Non-pigmented ciliary epithelial cell (primary cell): ENCODE measurements around the gene SLC39A10.
"Not testable (repeated sequence)": the region's sequence is repeated elsewhere in the genome, so short reads cannot be mapped to it uniquely, and the experiment has no call there.

Experiments
- DNase-seq: peaks from one replicate; pipeline ENCODE4 v3.0.0-alpha.2; 2010; ENCODE audit warnings: low read depth

Gene SLC39A10, protein sequence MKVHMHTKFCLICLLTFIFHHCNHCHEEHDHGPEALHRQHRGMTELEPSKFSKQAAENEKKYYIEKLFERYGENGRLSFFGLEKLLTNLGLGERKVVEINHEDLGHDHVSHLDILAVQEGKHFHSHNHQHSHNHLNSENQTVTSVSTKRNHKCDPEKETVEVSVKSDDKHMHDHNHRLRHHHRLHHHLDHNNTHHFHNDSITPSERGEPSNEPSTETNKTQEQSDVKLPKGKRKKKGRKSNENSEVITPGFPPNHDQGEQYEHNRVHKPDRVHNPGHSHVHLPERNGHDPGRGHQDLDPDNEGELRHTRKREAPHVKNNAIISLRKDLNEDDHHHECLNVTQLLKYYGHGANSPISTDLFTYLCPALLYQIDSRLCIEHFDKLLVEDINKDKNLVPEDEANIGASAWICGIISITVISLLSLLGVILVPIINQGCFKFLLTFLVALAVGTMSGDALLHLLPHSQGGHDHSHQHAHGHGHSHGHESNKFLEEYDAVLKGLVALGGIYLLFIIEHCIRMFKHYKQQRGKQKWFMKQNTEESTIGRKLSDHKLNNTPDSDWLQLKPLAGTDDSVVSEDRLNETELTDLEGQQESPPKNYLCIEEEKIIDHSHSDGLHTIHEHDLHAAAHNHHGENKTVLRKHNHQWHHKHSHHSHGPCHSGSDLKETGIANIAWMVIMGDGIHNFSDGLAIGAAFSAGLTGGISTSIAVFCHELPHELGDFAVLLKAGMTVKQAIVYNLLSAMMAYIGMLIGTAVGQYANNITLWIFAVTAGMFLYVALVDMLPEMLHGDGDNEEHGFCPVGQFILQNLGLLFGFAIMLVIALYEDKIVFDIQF

DNA sequence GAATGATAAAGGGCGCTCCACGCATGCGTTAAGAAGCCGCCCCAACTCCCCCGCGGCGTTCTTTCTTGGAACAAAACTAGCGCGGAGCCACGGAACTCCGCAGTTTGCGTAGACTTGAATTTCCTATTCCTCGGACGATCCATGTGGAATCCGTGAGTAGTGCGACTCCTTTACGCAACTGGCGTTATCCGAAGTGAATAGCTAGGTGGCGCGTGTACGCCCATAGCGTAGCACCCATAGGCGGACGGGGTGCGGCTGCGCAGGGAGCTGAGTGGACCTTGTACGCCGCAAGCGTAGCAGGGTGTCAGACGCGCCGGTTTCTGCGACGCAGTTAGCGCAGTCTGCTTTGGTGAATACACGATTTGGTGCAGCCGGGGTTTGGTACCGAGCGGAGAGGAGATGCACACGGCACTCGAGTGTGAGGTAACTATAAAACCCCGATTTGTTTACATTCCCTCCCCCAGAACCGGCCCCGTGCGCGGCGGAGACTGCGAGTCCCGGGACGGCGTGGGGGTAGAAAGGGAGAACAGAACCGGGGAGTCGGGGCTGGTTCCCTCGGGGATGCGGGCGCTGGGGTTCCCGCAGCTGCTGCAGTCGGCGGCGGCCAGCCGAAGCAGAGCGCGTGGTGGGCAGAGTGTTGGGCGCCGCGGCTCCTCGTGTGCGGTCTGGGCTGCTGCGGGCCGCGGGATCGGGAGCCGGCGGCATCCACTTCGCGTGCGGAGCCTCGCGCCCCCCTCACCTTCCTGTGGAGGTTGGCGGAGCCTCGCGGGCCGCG lies at the start of gene SLC39A10:
TSS of gene SLC39A10 (plus strand) at position 368 of the 775 bp plus-strand sequence. CDS start 22,817 bp downstream, outside the sequence.
- peak; percentile 79 for DNase-seq

DNA sequence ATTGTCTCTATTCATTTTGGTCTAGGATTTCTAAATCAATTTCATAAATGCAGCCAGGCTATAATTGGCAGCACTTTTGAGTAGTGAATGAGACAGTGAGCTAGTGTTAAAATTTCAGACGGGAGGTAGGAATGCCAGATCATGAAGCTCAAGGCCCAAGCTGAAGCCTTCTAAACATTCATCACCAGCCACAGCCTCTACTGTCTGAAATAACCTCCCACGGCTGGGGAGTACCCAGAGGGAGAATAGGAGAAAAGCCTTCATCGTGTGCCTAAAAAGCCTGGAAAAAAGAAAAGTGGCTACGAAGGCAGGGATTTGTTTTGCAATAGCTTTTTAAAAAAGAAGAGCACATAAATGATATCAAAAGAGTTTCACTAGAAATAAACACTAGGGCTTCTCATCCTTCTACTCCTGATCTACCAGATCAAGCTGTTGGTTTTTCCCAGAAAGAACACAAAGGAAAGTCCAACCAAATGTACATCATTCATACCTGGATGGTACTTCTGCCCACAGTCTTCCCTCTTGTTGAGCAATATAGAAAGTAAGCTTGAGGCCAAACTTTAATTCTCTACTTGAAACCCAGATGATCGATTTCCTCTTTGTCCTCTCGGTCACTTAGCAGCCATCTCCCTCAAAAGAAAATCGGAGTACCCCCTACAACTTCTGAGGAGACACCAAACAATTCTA lies 48.1 kb upstream of the SLC39A10 start:
- DNase-seq, result no peak

DNA sequence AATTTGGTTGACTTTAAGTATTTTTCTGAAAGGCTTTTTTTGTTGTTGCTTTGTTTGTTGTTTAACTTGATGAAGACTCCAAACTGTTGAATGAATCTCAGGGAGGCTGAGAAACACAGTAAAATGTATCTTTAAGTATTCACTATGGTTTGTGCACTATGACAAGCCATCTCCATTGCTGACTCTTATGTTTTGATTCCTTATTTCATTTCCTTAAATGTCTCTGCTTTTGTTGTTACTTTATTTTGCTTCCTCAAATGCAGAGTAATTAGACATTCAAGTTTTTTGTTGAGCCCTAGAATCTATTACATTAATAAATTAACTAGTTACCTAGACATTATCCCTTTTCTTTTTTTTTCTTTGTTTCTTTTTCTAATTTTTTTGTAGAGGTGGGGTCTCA lies 46.3 kb upstream of the SLC39A10 start:
- DNase-seq, result no peak

DNA sequence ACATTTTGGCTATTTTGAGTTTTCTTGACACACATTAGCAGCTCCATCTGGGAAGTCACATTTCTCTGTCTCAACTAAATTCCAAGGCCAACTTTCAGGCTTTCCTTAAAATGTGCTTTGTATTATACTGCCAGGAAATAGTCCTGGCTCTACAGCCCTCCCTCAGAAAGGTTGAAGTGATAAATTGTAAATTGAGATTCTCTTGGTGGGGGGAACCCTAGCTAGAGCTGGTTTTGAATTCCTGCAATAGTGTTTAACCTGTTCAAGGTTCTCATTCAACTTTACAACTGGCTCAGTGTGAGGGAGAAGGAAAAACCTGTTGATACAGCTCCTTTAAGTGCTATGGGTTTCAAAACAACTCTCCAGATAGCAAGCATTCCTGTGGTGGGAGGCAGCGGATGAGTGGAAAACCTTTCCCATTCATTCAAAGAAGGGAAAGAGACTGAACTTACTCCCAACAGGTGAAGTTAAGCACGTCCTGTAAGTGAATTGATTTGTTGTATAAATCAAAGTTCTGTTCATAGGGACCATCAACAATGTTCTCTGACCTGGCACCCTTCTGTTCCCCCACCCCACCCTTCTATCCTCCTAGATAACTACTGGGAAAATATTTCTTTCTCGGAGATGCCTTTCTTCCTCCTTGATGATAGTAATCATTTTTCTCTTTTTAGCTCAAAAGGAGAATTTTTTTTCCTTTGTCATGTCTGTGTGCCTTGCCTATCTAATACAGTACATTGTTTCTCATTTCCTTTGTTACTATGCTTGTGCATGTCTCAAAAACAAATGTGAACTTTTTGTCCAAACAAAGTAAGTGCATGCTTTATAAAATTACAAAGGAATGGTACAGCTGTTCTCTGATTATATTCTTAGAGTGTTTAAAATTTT lies 44.2 kb upstream of the SLC39A10 start:
- peak; percentile 72 for DNase-seq

DNA sequence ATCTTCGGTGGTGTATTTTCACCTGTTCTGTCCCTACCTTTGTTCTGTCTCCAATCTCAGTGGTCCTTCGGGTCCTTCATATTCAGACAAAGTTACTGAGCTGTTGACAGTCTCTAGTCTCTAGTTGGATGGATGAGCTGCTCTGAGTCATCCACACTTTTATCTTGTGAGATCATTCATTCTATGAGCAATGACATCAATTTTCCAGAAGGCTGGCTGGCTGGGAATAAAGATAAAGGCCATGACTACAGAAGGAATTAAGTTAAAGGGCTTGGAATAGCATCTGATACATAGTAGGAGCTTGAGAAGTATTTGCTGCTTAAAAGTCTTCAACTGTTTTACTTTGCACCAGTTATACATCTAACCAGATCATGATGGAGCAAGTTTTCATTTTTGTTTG lies 43.1 kb upstream of the SLC39A10 start:
- peak; percentile 93 for DNase-seq

DNA sequence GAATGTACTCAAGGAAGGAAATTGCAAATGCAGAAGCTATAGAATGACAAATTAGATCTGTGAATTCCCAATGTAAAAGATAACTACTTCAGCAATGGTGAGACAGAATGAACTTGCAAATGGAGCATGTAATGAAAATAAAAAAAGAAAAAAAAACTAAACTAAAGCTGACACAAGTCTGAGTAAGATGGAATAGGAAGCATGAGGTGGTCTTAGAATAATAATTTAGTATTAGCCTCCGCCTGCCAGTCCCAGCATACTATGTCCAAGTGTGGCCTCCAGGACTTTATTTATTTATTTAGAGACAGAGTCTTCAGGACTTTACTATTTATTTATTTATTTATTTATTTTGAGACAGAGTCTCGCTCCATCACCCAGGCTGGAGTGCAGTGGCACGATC lies 37.4 kb upstream of the SLC39A10 start:
- DNase-seq, result no peak

DNA sequence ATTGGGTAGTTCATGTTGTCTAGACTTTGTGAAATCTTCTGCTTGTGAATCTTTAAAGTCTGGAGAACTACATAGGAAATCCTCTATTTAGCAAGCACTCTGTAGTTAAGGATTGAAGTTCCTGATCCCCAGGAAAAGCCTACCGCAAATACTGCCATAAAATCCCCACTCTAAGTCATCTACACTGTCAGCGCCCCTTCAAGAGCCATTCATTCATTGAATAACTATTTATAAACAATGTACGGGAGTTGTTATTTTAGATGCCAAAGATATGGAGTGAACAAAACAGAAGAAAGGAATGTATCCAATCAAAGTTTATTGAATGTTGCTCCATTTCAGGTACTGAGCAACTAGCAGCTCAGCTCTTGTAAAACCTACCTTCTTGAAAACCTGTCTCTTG lies 36.5 kb upstream of the SLC39A10 start:
- DNase-seq, result no peak

DNA sequence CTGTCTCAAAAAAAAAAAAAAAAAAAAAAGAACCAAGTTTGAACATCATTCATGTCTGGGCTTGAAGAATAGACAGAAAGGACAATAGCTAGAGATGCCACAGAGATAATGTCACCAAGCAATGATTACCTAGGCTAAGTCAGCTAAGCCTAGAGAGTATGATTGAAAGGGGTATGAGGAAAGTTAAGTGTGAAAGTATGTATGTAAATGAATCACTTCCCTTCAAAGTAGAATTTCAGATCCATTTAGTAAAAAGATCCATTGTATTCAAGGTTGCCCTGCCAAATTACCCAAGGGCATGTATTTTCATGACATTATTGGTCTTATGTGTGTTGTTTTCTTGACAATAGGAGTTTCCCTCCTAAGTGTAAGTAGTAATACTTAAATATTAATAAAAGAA lies 34.1 kb upstream of the SLC39A10 start:
- DNase-seq, result no peak

DNA sequence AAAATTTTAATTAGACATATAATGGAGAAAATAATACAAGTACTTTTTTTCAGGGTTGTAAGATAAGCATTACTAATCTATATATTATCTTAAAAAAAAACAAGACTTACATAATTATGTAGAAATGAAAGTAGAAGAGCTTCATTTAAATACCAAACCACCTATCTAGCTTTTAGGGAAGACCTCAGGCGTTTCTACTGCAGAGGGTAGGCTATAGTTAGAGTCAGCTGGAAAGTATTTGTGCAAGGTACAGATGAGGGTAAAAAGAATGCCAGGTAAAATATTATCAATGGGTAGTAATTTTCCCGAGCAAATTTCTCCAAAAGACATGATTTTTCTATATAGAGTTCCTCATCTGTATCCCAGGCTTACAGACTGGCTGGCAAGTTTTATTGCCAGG lies 30.5 kb upstream of the SLC39A10 start:
- no peak for DNase-seq

DNA sequence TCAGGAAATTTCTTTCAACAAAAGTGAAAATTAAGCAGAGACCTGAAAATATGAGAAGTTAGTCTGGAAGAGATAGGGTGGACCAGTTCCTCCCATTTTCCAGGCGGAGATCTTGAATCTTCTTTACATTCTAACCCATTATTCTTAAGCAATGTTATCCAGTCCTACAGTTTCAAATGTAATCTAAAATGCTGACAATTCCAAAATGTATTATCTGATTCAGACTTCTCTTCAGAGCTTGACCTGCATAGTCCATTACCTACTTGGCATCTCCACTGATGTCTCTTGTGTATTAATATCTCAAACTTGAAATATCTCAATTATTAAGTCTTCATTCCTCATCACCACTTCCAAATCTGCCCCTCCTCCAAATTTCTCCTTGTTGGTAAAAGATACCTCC lies 28.4 kb upstream of the SLC39A10 start:
- no peak for DNase-seq

DNA sequence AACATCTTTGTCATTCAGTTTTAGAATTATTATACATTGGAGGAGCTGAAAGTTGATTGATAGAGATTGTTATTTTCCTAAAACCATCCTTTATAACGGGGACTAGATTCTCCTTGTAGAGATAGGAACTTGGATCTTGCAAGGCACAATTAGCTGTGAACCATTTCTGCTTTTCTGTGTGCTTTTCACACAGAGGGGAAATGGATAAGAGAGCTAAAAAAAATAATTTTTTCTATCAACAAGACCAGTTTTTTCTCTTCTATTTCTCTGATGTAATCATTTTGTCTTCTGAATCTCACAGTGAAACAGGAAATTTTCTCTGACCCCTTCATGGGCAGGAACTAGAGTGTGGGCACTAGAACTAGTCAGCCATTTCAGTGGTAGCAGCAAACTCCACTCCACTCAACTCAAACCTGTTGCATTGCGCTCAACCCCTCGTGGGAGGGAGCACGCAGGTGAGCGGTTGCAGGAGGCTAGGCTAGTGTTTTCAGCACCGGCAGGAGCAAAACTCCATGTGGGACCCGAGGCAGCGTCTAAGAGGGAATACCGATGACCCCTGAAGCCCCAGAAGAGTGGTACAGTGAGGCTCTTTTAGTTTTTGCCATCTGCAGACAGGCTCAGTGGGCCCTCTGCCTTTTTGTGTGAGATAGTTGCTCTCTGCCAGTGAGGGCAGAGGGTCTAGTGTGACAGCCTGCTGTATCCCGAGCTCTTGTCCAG lies 24.0 kb upstream of the SLC39A10 start:
- no peak for DNase-seq

DNA sequence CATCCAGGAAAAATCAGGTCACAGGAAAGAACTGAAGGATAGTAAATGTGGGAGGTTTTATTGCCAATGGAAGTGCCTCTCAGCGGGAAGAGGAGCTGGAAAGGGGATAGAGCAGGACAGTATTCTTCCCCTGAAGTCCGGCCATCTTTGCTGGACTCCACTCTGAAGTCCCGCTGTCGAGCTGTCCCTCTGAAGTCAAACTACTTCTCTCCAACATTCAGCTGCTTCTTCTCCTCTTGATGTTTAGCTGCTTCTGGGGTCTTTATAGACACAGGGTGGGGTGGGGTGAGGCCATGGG lies 23.5 kb upstream of the SLC39A10 start:
- no peak for DNase-seq

DNA sequence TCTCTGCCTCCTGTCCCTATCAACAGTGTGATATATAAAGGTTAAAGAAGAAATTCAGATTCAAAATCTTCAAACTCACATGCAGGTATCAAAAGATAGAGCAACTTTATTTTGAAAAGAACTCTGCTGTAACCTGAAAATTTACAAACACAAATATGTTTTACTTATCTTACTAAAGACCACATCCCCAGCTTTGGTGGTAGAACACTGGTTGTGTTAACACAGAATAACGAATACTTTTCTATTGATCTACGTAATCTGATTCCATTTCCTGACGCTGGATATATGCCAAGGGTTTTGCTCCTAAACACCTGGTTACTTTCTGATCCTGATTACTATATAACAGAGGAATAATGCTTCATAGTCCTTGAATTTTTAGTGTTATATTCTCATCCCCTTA lies 23.1 kb upstream of the SLC39A10 start:
- DNase-seq, result no peak

DNA sequence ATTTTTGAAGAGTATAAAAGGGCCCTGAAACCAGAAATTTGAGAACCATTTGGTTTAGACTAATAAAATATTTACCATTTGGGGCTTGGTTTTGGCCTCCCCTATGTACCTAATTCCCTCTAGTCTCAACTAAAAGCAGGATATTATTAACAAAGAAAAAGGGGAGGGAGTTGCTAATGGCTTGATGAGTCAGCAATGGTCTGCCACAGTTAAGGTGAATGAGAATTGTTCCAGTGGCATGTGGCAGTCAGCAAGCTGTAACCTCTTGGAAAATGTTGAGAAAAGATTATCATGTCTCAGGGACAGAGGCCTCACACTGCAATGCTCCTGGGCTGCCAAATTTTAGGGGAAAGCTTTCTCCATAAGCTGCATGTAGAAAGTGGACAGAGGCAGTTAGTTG lies 20.1 kb upstream of the SLC39A10 start:
- no peak for DNase-seq

DNA sequence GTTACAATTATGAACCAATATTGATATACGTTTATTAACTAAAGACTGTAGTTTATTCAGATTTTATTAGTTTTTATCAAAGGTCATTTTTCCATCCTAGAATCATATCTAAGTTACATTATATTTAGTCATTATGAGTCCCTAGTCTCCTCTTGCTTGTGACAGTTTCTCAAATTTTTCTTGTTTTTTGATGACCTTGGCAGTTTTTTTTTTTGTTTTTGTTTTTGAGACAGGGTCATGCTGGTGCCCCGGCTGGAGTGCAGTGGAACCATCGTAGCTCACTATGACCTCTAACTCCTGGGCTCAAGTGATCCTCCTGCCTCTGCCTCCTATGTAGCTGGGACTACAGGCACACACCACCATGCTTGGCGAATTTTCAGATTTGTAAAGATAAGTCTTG lies 18.3 kb upstream of the SLC39A10 start:
- DNase-seq, result no peak

DNA sequence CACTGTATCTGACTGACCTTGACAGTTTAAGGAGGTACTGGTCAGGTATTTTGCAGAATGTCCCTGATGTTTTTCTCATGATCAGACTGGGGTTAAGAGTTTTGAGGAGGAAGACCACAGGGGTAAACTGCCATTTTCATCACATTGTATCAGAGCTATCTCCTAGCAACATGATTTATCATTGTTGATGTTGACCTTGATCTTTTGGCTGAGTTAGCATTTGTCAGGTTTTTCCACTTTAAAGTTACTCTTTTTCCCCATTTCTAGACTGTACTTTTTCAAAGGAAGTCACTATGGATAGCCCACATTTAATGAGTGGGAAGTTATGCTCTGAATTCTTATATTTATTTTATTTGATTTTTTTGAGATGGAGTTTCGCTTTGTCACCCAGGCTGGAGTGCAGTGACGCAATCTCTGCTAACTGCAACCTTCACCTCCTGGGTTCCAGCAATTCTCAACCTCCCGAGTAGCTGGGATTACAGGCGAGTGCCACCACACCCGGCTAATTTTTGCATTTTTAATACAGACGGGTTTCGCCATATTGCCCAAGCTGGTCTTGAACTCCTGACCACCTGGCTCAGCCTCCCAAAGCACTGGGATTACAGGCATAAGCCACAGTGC lies 17.7 kb upstream of the SLC39A10 start:
- no peak for DNase-seq

DNA sequence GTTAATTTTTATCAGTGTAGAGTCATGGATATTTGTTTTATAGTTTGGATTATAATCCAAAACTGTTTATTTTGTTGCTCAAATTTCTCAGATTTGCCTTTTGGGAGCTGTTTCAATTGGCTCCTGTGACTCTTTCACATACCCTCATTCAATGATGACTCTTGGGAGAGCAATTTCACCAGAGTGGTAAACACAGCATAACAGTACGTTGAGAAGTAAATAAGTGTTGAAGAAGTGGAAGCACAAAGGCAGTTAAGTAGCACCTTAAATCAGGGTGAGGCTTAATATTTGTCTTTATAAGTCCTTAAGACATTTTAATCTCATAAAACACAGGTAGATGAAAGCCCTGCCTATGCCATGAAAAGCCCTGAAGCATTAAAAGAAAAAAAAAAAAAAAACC lies 17.1 kb upstream of the SLC39A10 start:
- no peak for DNase-seq

DNA sequence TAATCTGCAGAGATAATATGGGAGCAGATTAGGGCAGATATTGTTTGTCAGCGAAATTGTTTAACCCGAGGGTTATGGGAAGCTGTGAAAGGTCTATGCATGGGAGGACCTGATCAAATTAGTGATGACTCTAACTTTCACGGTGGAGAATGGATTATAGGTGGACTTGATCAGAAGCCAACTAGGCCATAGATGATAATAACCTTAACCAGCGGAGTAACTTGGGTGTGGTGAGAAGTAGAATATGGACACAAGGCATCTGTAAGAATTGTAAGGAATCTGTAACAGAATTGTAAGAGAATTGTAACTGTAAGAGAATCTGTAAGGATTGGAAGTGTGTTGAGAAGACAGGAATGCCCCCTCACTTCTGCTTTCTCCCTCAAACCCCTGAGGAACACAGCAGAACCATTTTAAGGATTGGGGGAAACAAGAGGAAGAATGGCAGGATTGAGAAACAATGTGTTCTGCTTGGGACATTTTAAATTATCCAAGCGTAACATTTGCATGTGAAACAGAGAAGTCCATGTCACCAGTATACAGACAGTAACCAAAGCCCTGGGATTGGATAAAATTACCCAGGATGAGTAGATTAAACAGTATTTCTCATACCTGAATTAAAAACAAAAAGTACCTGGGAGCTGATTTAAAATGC lies 14.9 kb upstream of the SLC39A10 start:
- no peak for DNase-seq

DNA sequence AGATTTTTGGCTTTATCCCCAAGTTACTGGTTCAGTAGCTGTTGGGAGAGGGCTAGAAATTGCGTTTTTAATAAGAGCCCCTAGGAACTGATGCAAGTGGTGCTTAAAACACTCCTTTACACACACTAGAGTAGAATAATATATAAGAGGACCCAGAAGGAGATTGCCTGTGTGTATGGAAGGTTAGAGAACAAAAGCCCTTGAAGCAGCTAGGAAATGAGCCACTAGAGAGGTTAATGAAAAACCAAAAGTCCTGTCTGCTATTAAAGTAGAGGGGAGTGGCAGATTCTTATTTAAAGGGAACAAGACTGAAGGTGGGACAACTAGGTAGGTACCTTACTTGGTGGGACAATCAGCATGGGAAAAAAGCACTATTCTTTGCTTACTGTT lies 14.4 kb upstream of the SLC39A10 start:
- DNase-seq, result no peak

DNA sequence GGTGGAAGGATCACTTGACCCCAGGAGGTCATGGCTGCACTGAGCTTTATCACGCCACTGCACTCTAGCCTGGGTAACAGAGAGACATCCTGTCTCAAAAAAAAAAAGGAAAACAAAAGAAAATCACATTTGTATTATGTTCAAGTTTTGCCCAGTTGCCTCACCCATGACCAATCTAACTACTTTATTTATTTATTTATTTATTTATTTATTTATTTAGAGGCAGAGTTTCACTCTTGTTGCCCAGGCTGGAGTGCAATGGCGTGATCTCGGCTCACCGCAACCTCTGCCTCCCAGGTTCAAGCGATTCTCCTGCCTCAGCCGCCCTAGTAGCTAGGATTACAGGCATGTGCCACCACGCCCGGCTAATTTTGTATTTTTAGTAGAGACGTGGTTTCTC lies 12.3 kb upstream of the SLC39A10 start:
- DNase-seq, result not testable (repeated sequence)
